Neural cell (in vitro differentiated cells): Measurements from ENCODE around the gene NSDHL. TPM values are rescaled to one million over a fixed set of nuclear protein-coding genes. Genes with fewer than 3 reads are reported as not detected.

ENCODE experiments used
- H2AFZ ChIP-seq: fragments of 200-600, 300-800 bp; sonication (generic), shearing (Covaris generic); 2 replicates; pipeline ENCODE4 v1.6.0; 2014; ENCODE audit warnings: low read depth, mild to moderate bottlenecking, antibody characterized with exemption, low read length, moderate library complexity
- H3F3A ChIP-seq: fragments of 200-600 bp; shearing (Covaris generic); 2 replicates; pipeline ENCODE4 v1.6.1; 2016; ENCODE audit warnings: mild to moderate bottlenecking, moderate library complexity, mixed read lengths, antibody characterized with exemption, low read length; ENCODE audit not compliant: insufficient read depth, poor library complexity, severe bottlenecking
- H3K27ac ChIP-seq: fragments of 200-600, 300-800 bp; sonication (generic), shearing (Covaris generic); 2 replicates; pipeline ENCODE4 v1.5.1; 2014; ENCODE audit warnings: mild to moderate bottlenecking, low read length, moderate library complexity
- H3K27me3 ChIP-seq: fragments of 300-800, 200-600 bp; sonication (generic), shearing (Covaris generic); 2 replicates; pipeline ENCODE4 v1.6.0; 2014; ENCODE audit warnings: mild to moderate bottlenecking, low read depth, low read length, moderate library complexity; ENCODE audit not compliant: insufficient read depth
- H3K36me3 ChIP-seq: fragments of 300-800, 200-600 bp; sonication (generic), shearing (Covaris generic); 2 replicates; pipeline ENCODE4 v1.5.1; 2014; ENCODE audit warnings: mild to moderate bottlenecking, antibody characterized with exemption, low read length, moderate library complexity; ENCODE audit not compliant: insufficient read depth
- H3K4me2 ChIP-seq: fragments of 300-800, 200-600 bp; sonication (generic), shearing (Covaris generic); 2 replicates; pipeline ENCODE4 v1.6.0; 2014; ENCODE audit warnings: mild to moderate bottlenecking, low read length
- H3K4me3 ChIP-seq: fragments of 300-800, 200-600 bp; sonication (generic), shearing (Covaris generic); 2 replicates; pipeline ENCODE4 v1.5.1; 2014; ENCODE audit warnings: mild to moderate bottlenecking, low read length, moderate library complexity
- H3K79me2 ChIP-seq: fragments of 200-600 bp; shearing (Covaris generic); replicated peaks from 2 replicates; pipeline ENCODE4 v1.6.0; 2014; ENCODE audit warnings: mild to moderate bottlenecking, low read length, moderate library complexity; ENCODE audit not compliant: insufficient read depth
- H3K9ac ChIP-seq: fragments of 300-800, 200-600 bp; sonication (generic), shearing (Covaris generic); 2 replicates; pipeline ENCODE4 v1.6.1; 2016; ENCODE audit warnings: mild to moderate bottlenecking, low read length, mixed read lengths
- H3K9me2 ChIP-seq: fragments of 200-600 bp; shearing (Covaris generic); 2 replicates; pipeline ENCODE4 v1.6.1; 2016; ENCODE audit warnings: mild to moderate bottlenecking, low read length, mixed read lengths; ENCODE audit not compliant: insufficient read depth
- H3K9me3 ChIP-seq: fragments of 200-600, 300-800 bp; sonication (generic), shearing (Covaris generic); 2 replicates; pipeline ENCODE4 v1.6.1; 2016; ENCODE audit warnings: mild to moderate bottlenecking, mixed run types, low read length, moderate library complexity, mixed read lengths
- H4K20me1 ChIP-seq: fragments of 200-600 bp; shearing (Covaris generic); 2 replicates; pipeline ENCODE4 v1.6.1; 2016; ENCODE audit warnings: mild to moderate bottlenecking, mixed run types; ENCODE audit not compliant: insufficient read depth
- EP300 ChIP-seq: fragments of 450-650 bp; conservative IDR thresholded peaks from 2 replicates; pipeline ENCODE4 v1.6.1; 2014; ENCODE audit warnings: antibody characterized with exemption, mild to moderate bottlenecking, moderate library complexity; ENCODE audit not compliant: poor library complexity, severe bottlenecking
- EZH2 ChIP-seq: fragments of 200-600, 300-800 bp; shearing (Covaris generic), sonication (generic); IDR thresholded peaks from 2 replicates; pipeline ENCODE4 v1.6.1; 2014; ENCODE audit warnings: antibody characterized with exemption, low read length, borderline replicate concordance, mild to moderate bottlenecking; ENCODE audit not compliant: insufficient read depth, poor library complexity, severe bottlenecking
- MXI1 ChIP-seq: fragments of 450-650 bp; conservative IDR thresholded peaks from 2 replicates; pipeline ENCODE4 v1.6.1; 2014; ENCODE audit warnings: antibody characterized with exemption, mild to moderate bottlenecking; ENCODE audit not compliant: poor library complexity, severe bottlenecking
- POLR2AphosphoS5 ChIP-seq: IDR thresholded peaks from 2 replicates; pipeline ENCODE4 v1.6.1; 2012
- RAD21 ChIP-seq: fragments of 450-650 bp; conservative IDR thresholded peaks from 2 replicates; pipeline ENCODE4 v1.6.1; 2014; ENCODE audit warnings: antibody characterized with exemption, mild to moderate bottlenecking, moderate library complexity
- REST ChIP-seq: IDR thresholded peaks from 2 replicates; pipeline ENCODE4 v1.6.1; 2012; ENCODE audit warnings: borderline replicate concordance
- SMC3 ChIP-seq: fragments of 450-650 bp; conservative IDR thresholded peaks from 2 replicates; pipeline ENCODE4 v1.6.1; 2014; ENCODE audit warnings: antibody characterized with exemption, mild to moderate bottlenecking, moderate library complexity; ENCODE audit not compliant: poor library complexity
- TAF1 ChIP-seq: IDR thresholded peaks from 2 replicates; pipeline ENCODE4 v1.6.1; 2012; ENCODE audit warnings: low read depth
- polyA plus RNA-seq: library from polyadenylated mRNA; depleted of rRNA; stranded (reverse); fragments of >200 nt; gene quantifications from 2 replicates; pipeline ENCODE4 v1.2.3, GENCODE V29; 2014
- TF ChIP-seq, protein P1 (sequence below): fragments of 450-650 bp; IDR thresholded peaks from 2 replicates; pipeline ENCODE4 v1.5.1; 2014; ENCODE audit warnings: antibody characterized with exemption, mild to moderate bottlenecking, moderate library complexity; ENCODE audit not compliant: poor library complexity, severe bottlenecking

NSDHL gene
- polyA plus RNA-seq, 1 donor from 2014 or later: 18.4 TPM

- H4K20me1 ChIP-seq: no peaks in the 10 kb centered on the region
- H3K4me3 ChIP-seq: no peak overlapping the region
- H3F3A ChIP-seq: no peaks in the 10 kb centered on the region
- no peak overlapping the region for H3K9ac ChIP-seq
- no peaks in the 10 kb centered on the region for H3K9me3 ChIP-seq
- H3K36me3 ChIP-seq: no peaks in the 10 kb centered on the region
- no peak overlapping the region for H3K4me2 ChIP-seq
- H3K79me2 ChIP-seq: no peaks in the 10 kb centered on the region
- no peaks in the 10 kb centered on the region for H3K9me2 ChIP-seq
- no peaks in the 10 kb centered on the region for H3K27me3 ChIP-seq
- H3K27ac ChIP-seq: no peak overlapping the region
- TF ChIP-seq, protein P1, sequence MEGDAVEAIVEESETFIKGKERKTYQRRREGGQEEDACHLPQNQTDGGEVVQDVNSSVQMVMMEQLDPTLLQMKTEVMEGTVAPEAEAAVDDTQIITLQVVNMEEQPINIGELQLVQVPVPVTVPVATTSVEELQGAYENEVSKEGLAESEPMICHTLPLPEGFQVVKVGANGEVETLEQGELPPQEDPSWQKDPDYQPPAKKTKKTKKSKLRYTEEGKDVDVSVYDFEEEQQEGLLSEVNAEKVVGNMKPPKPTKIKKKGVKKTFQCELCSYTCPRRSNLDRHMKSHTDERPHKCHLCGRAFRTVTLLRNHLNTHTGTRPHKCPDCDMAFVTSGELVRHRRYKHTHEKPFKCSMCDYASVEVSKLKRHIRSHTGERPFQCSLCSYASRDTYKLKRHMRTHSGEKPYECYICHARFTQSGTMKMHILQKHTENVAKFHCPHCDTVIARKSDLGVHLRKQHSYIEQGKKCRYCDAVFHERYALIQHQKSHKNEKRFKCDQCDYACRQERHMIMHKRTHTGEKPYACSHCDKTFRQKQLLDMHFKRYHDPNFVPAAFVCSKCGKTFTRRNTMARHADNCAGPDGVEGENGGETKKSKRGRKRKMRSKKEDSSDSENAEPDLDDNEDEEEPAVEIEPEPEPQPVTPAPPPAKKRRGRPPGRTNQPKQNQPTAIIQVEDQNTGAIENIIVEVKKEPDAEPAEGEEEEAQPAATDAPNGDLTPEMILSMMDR: no peak
- TF ChIP-seq POLR2AphosphoS5: no peak
- TF ChIP-seq SMC3: no peak
- TF ChIP-seq TAF1: no peak
- TF ChIP-seq REST: no peak
- TF ChIP-seq EZH2: no peak
- no peak for TF ChIP-seq EP300
- no peak for TF ChIP-seq MXI1
- TF ChIP-seq RAD21: no peak
- no peak overlapping the region for H2AFZ ChIP-seq
Observed at GRCh38 chrX:152899874-152900719, 69.2 kb downstream of the NSDHL start.

- no peak for TF ChIP-seq EP300
- TF ChIP-seq POLR2AphosphoS5: no peak
- Histone ChIP-seq H3K27ac (no peak overlapping the region), H3K4me3 (no peak overlapping the region), H3K9ac (no peak overlapping the region), H3K4me2 (no peak overlapping the region), H3K27me3 (no peaks in the 10 kb centered on the region), H3K9me3 (no peaks in the 10 kb centered on the region), H3K79me2 (no peaks in the 10 kb centered on the region), H4K20me1 (no peaks in the 10 kb centered on the region), H3K36me3 (no peaks in the 10 kb centered on the region), H2AFZ (no peak overlapping the region), H3K9me2 (no peaks in the 10 kb centered on the region), H3F3A (no peaks in the 10 kb centered on the region)
Observed at GRCh38 chrX:152900937-152901445, 70.1 kb downstream of the NSDHL start.
